Neural cell (in vitro differentiated cells): Measurements from ENCODE around the gene SLC43A3. TPM values are rescaled to one million over a fixed set of nuclear protein-coding genes. Genes with fewer than 3 reads are reported as not detected.

Experiments
- H2AFZ ChIP-seq: fragments of 200-600, 300-800 bp; sonication (generic), shearing (Covaris generic); 2 replicates; pipeline ENCODE4 v1.6.0; 2014; ENCODE audit warnings: low read depth, mild to moderate bottlenecking, antibody characterized with exemption, low read length, moderate library complexity
- H3F3A ChIP-seq: fragments of 200-600 bp; shearing (Covaris generic); 2 replicates; pipeline ENCODE4 v1.6.1; 2016; ENCODE audit warnings: mild to moderate bottlenecking, moderate library complexity, mixed read lengths, antibody characterized with exemption, low read length; ENCODE audit not compliant: insufficient read depth, poor library complexity, severe bottlenecking
- H3K27ac ChIP-seq: fragments of 200-600, 300-800 bp; sonication (generic), shearing (Covaris generic); 2 replicates; pipeline ENCODE4 v1.5.1; 2014; ENCODE audit warnings: mild to moderate bottlenecking, low read length, moderate library complexity
- H3K27me3 ChIP-seq: fragments of 300-800, 200-600 bp; sonication (generic), shearing (Covaris generic); 2 replicates; pipeline ENCODE4 v1.6.0; 2014; ENCODE audit warnings: mild to moderate bottlenecking, low read depth, low read length, moderate library complexity; ENCODE audit not compliant: insufficient read depth
- H3K36me3 ChIP-seq: fragments of 300-800, 200-600 bp; sonication (generic), shearing (Covaris generic); 2 replicates; pipeline ENCODE4 v1.5.1; 2014; ENCODE audit warnings: mild to moderate bottlenecking, antibody characterized with exemption, low read length, moderate library complexity; ENCODE audit not compliant: insufficient read depth
- H3K4me2 ChIP-seq: fragments of 300-800, 200-600 bp; sonication (generic), shearing (Covaris generic); 2 replicates; pipeline ENCODE4 v1.6.0; 2014; ENCODE audit warnings: mild to moderate bottlenecking, low read length
- H3K4me3 ChIP-seq: fragments of 300-800, 200-600 bp; sonication (generic), shearing (Covaris generic); 2 replicates; pipeline ENCODE4 v1.5.1; 2014; ENCODE audit warnings: mild to moderate bottlenecking, low read length, moderate library complexity
- H3K79me2 ChIP-seq: fragments of 200-600 bp; shearing (Covaris generic); replicated peaks from 2 replicates; pipeline ENCODE4 v1.6.0; 2014; ENCODE audit warnings: mild to moderate bottlenecking, low read length, moderate library complexity; ENCODE audit not compliant: insufficient read depth
- H3K9ac ChIP-seq: fragments of 300-800, 200-600 bp; sonication (generic), shearing (Covaris generic); 2 replicates; pipeline ENCODE4 v1.6.1; 2016; ENCODE audit warnings: mild to moderate bottlenecking, low read length, mixed read lengths
- H3K9me2 ChIP-seq: fragments of 200-600 bp; shearing (Covaris generic); 2 replicates; pipeline ENCODE4 v1.6.1; 2016; ENCODE audit warnings: mild to moderate bottlenecking, low read length, mixed read lengths; ENCODE audit not compliant: insufficient read depth
- H3K9me3 ChIP-seq: fragments of 200-600, 300-800 bp; sonication (generic), shearing (Covaris generic); 2 replicates; pipeline ENCODE4 v1.6.1; 2016; ENCODE audit warnings: mild to moderate bottlenecking, mixed run types, low read length, moderate library complexity, mixed read lengths
- H4K20me1 ChIP-seq: fragments of 200-600 bp; shearing (Covaris generic); 2 replicates; pipeline ENCODE4 v1.6.1; 2016; ENCODE audit warnings: mild to moderate bottlenecking, mixed run types; ENCODE audit not compliant: insufficient read depth
- CTCF ChIP-seq: fragments of 450-650 bp; IDR thresholded peaks from 2 replicates; pipeline ENCODE4 v1.5.1; 2014; ENCODE audit warnings: antibody characterized with exemption, mild to moderate bottlenecking, moderate library complexity; ENCODE audit not compliant: poor library complexity, severe bottlenecking
- EP300 ChIP-seq: fragments of 450-650 bp; conservative IDR thresholded peaks from 2 replicates; pipeline ENCODE4 v1.6.1; 2014; ENCODE audit warnings: antibody characterized with exemption, mild to moderate bottlenecking, moderate library complexity; ENCODE audit not compliant: poor library complexity, severe bottlenecking
- EZH2 ChIP-seq: fragments of 200-600, 300-800 bp; shearing (Covaris generic), sonication (generic); IDR thresholded peaks from 2 replicates; pipeline ENCODE4 v1.6.1; 2014; ENCODE audit warnings: antibody characterized with exemption, low read length, borderline replicate concordance, mild to moderate bottlenecking; ENCODE audit not compliant: insufficient read depth, poor library complexity, severe bottlenecking
- MXI1 ChIP-seq: fragments of 450-650 bp; conservative IDR thresholded peaks from 2 replicates; pipeline ENCODE4 v1.6.1; 2014; ENCODE audit warnings: antibody characterized with exemption, mild to moderate bottlenecking; ENCODE audit not compliant: poor library complexity, severe bottlenecking
- POLR2AphosphoS5 ChIP-seq: IDR thresholded peaks from 2 replicates; pipeline ENCODE4 v1.6.1; 2012
- RAD21 ChIP-seq: fragments of 450-650 bp; conservative IDR thresholded peaks from 2 replicates; pipeline ENCODE4 v1.6.1; 2014; ENCODE audit warnings: antibody characterized with exemption, mild to moderate bottlenecking, moderate library complexity
- REST ChIP-seq: IDR thresholded peaks from 2 replicates; pipeline ENCODE4 v1.6.1; 2012; ENCODE audit warnings: borderline replicate concordance
- SMC3 ChIP-seq: fragments of 450-650 bp; conservative IDR thresholded peaks from 2 replicates; pipeline ENCODE4 v1.6.1; 2014; ENCODE audit warnings: antibody characterized with exemption, mild to moderate bottlenecking, moderate library complexity; ENCODE audit not compliant: poor library complexity
- TAF1 ChIP-seq: IDR thresholded peaks from 2 replicates; pipeline ENCODE4 v1.6.1; 2012; ENCODE audit warnings: low read depth
- polyA plus RNA-seq: library from polyadenylated mRNA; depleted of rRNA; stranded (reverse); fragments of >200 nt; gene quantifications from 2 replicates; pipeline ENCODE4 v1.2.3, GENCODE V29; 2014

Gene SLC43A3
- polyA plus RNA-seq, 1 donor from 2014 or later = 0.33 TPM

- H3K9me3 ChIP-seq = no peaks in the 10 kb centered on the region
- H3K4me3 ChIP-seq = no peak overlapping the region
- H4K20me1 ChIP-seq = no peaks in the 10 kb centered on the region
- no peak for TF ChIP-seq TAF1
- no peak for TF ChIP-seq MXI1
- peak; percentile 80 for TF ChIP-seq POLR2AphosphoS5
- peak; percentile 24 for TF ChIP-seq EP300
- TF ChIP-seq EZH2 = no peak
- no peak for TF ChIP-seq REST
- no peak for TF ChIP-seq RAD21
- H3K79me2 ChIP-seq = no peaks in the 10 kb centered on the region
- no peaks in the 10 kb centered on the region for H3F3A ChIP-seq
- no peaks in the 10 kb centered on the region for H3K36me3 ChIP-seq
- H3K27me3 ChIP-seq = peaks cover 4% of the 10 kb centered on the region
- no peaks in the 10 kb centered on the region for H3K9me2 ChIP-seq
- H3K4me2 ChIP-seq = no peak overlapping the region
- peak overlapping the region; percentile 9 for H3K27ac ChIP-seq
- no peak overlapping the region for H2AFZ ChIP-seq
- H3K9ac ChIP-seq = no peak overlapping the region
These were observed 4.3 kb downstream of the SLC43A3 start for GRCh38 chr11:57422669-57423068.

GRCh38 chr11:57421805-57422204, 5.1 kb downstream of the SLC43A3 start:
- Histone ChIP-seq H3K9me3 (no peaks in the 10 kb centered on the region), H2AFZ (no peak overlapping the region), H3K4me3 (no peak overlapping the region), H3K79me2 (no peaks in the 10 kb centered on the region), H3K9me2 (no peaks in the 10 kb centered on the region), H3K4me2 (no peak overlapping the region), H3K27me3 (no peaks in the 10 kb centered on the region), H3F3A (no peaks in the 10 kb centered on the region), H4K20me1 (no peaks in the 10 kb centered on the region), H3K36me3 (no peaks in the 10 kb centered on the region), H3K27ac (no peak overlapping the region), H3K9ac (no peak overlapping the region)
- TF ChIP-seq EP300 = no peak
- TF ChIP-seq TAF1 = no peak
- no peak for TF ChIP-seq EZH2
- TF ChIP-seq REST = no peak
- TF ChIP-seq RAD21 = no peak

GRCh38 chr11:57421066-57421465, 5.9 kb downstream of the SLC43A3 start:
- no peak for TF ChIP-seq SMC3
- TF ChIP-seq RAD21 = no peak
- no peak for TF ChIP-seq CTCF
- no peak for TF ChIP-seq EP300
- no peak for TF ChIP-seq REST
- no peak for TF ChIP-seq EZH2
- no peak for TF ChIP-seq POLR2AphosphoS5
- no peak for TF ChIP-seq TAF1
- TF ChIP-seq MXI1 = no peak
- Histone ChIP-seq H3K9me2 (no peaks in the 10 kb centered on the region), H4K20me1 (no peaks in the 10 kb centered on the region), H3K9me3 (no peaks in the 10 kb centered on the region), H2AFZ (no peak overlapping the region), H3K79me2 (no peaks in the 10 kb centered on the region), H3K27ac (no peak overlapping the region), H3K4me2 (no peak overlapping the region), H3K36me3 (no peaks in the 10 kb centered on the region), H3K9ac (no peak overlapping the region), H3K27me3 (no peaks in the 10 kb centered on the region), H3K4me3 (no peak overlapping the region), H3F3A (no peaks in the 10 kb centered on the region)
